Left lung (tissue), 10 donors: Measurements from ENCODE around the gene ATP13A3. TPM values are rescaled to one million over a fixed set of nuclear protein-coding genes. Genes with fewer than 3 reads are reported as not detected.

Experiments
- ATAC-seq: fragments of 200-7000 bp; cut with Tn5 transposase; one replicate; pipeline ENCODE4 v1.9.1; 2020; ENCODE audit warnings: moderate library complexity
- DNase-seq, 4 donors: peaks; one replicate each; pipeline ENCODE4 v3.0.0-alpha.2; 2013 to 2020
- H3K27ac ChIP-seq, 2 donors: fragments of 200-600 bp; sonication (generic) in 1 of 2; one replicate each; pipeline versions ENCODE4 v1.5.0 to v1.8.0; 2020 to 2021
- H3K27me3 ChIP-seq, 2 donors: fragments of 200-600 bp; sonication (generic) in 1 of 2; one replicate each; pipeline versions ENCODE4 v1.5.0 to v1.8.0; 2020 to 2021
- H3K36me3 ChIP-seq, 2 donors: fragments of 200-600 bp; sonication (generic) in 1 of 2; one replicate each; pipeline versions ENCODE4 v1.5.0 to v1.8.0; 2020 to 2021
- H3K4me1 ChIP-seq, 2 donors: fragments of 200-600 bp; one replicate each; pipeline ENCODE4 v1.8.0; 2021
- H3K4me3 ChIP-seq, 2 donors: fragments of 200-600 bp; sonication (generic) in 1 of 2; one replicate each; pipeline versions ENCODE4 v1.5.0 to v1.8.0; 2020 to 2021; ENCODE audit warnings: mild to moderate bottlenecking in 1 of 2
- H3K9me3 ChIP-seq, 2 donors: fragments of 200-600 bp; sonication (generic) in 1 of 2; one replicate each; pipeline versions ENCODE4 v1.5.0 to v1.8.0; 2020 to 2021
- intact Hi-C, 2 donors: fragments of 100-400 bp; cut with DNase I; formaldehyde crosslinking; loops; one replicate each; pipeline versions ENCODE4 v1.11.2 to v1.14.2; 2022
- polyA plus RNA-seq, 6 donors: library from polyadenylated mRNA; unstranded; fragments of 120-200 nt; gene quantifications; one replicate each; pipeline ENCODE4 v1.2.1, GENCODE V29; 2013; ENCODE audit not compliant: insufficient read length in 6 of 6
- total RNA-seq, 2 donors: library from RNA; stranded (reverse); fragmentation: NEBNext Ultra II Directional; extraction: Animal tissue kit (Norgen Biotek cat#: 25700); gene quantifications; one replicate each; pipeline ENCODE4 v1.2.1, GENCODE V29; 2021
- TF ChIP-seq, protein P1 (sequence below), 2 donors: fragments of 200-600 bp; sonication (generic) in 1 of 2; IDR thresholded peaks; one replicate each; pipeline versions ENCODE4 v1.5.0 to v1.8.0; 2021; ENCODE audit warnings: antibody characterized with exemption in 2 of 2
- donor health status: DM: no; HTN: yes; CAD: no.
- donor health status: DM: no; HTN: no; CAD: no.

ATP13A3 gene
- total and polyA plus RNA-seq, 8 donors, result 52.0 to 123 (median 59.5) TPM

GRCh38 chr3:194422188-194422587, 64.6 kb downstream of the ATP13A3 start:
- ATAC-seq (peak; percentile 27), DNase-seq (no peak)
- intact Hi-C loops, result no loop called here
- Histone ChIP-seq H3K36me3 (peaks cover 0 to 69% of the 10 kb centered on the region in 2 donors), H3K4me1 (no peaks in the 10 kb centered on the region), H3K4me3 (no peak overlapping the region), H3K27me3 (no peaks in the 10 kb centered on the region), H3K9me3 (no peaks in the 10 kb centered on the region), H3K27ac (no peak overlapping the region)
- TF ChIP-seq, protein P1, sequence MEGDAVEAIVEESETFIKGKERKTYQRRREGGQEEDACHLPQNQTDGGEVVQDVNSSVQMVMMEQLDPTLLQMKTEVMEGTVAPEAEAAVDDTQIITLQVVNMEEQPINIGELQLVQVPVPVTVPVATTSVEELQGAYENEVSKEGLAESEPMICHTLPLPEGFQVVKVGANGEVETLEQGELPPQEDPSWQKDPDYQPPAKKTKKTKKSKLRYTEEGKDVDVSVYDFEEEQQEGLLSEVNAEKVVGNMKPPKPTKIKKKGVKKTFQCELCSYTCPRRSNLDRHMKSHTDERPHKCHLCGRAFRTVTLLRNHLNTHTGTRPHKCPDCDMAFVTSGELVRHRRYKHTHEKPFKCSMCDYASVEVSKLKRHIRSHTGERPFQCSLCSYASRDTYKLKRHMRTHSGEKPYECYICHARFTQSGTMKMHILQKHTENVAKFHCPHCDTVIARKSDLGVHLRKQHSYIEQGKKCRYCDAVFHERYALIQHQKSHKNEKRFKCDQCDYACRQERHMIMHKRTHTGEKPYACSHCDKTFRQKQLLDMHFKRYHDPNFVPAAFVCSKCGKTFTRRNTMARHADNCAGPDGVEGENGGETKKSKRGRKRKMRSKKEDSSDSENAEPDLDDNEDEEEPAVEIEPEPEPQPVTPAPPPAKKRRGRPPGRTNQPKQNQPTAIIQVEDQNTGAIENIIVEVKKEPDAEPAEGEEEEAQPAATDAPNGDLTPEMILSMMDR (IDR thresholded peaks at IDR 0.05), result no peak

GRCh38 chr3:194418671-194419070, 68.1 kb downstream of the ATP13A3 start:
- ATAC-seq, result no peak
- Histone ChIP-seq H3K27me3 (no peaks in the 10 kb centered on the region), H3K27ac (no peak overlapping the region), H3K4me3 (no peak overlapping the region), H3K4me1 (no peaks in the 10 kb centered on the region), H3K36me3 (peaks cover 0 to 63% of the 10 kb centered on the region in 2 donors), H3K9me3 (no peaks in the 10 kb centered on the region)
- intact Hi-C loops, result no loop called here
- TF ChIP-seq, protein P1 (IDR thresholded peaks at IDR 0.05), result no peak
- DNase-seq, result no peak

- no peak overlapping the region for H3K27ac ChIP-seq
- ATAC-seq (peak; percentile 85), DNase-seq (no peak)
- no peaks in the 10 kb centered on the region for H3K9me3 ChIP-seq
- H3K27me3 ChIP-seq, result no peaks in the 10 kb centered on the region
- intact Hi-C loops, result no loop called here
- H3K4me1 ChIP-seq, result no peaks in the 10 kb centered on the region
- TF ChIP-seq, protein P1 (IDR thresholded peaks at IDR 0.05), result no peak
- H3K4me3 ChIP-seq, result no peak overlapping the region
- H3K36me3 ChIP-seq, result peaks cover 0 to 73% of the 10 kb centered on the region in 2 donors
Measured at GRCh38 chr3:194407423-194407822, 79.4 kb downstream of the ATP13A3 start.

GRCh38 chr3:194405766-194406165, 81.0 kb downstream of the ATP13A3 start:
- no peak overlapping the region for H3K4me3 ChIP-seq
- DNase-seq, result no peak
- H3K27ac ChIP-seq, result no peak overlapping the region
- no peaks in the 10 kb centered on the region for H3K4me1 ChIP-seq
- peaks cover 0 to 58% of the 10 kb centered on the region in 2 donors for H3K36me3 ChIP-seq
- H3K9me3 ChIP-seq, result no peaks in the 10 kb centered on the region
- no peak for ATAC-seq
- no peaks in the 10 kb centered on the region for H3K27me3 ChIP-seq
- intact Hi-C loops, result no loop called here
- TF ChIP-seq, protein P1 (IDR thresholded peaks at IDR 0.05), result no peak

GRCh38 chr3:194404365-194405140, 82.2 kb downstream of the ATP13A3 start:
- Histone ChIP-seq H3K27me3 (peaks cover 0 to 5% of the 10 kb centered on the region in 2 donors), H3K36me3 (peaks cover 0 to 51% of the 10 kb centered on the region in 2 donors), H3K27ac (no peak overlapping the region), H3K4me3 (no peak overlapping the region), H3K4me1 (no peaks in the 10 kb centered on the region), H3K9me3 (no peaks in the 10 kb centered on the region)
- TF ChIP-seq, protein P1 (IDR thresholded peaks at IDR 0.05), result peak; percentile 50 to 64
- intact Hi-C loops, result no loop called here
- peak; percentile 66 for ATAC-seq
- peak in 2 of 4 donors; percentile 40 to 63 for DNase-seq
